ENCODE results near the gene TMEM86A.
A peak's percentile ranks its signal among the peaks of the same experiment; 100 is the strongest.

The TMEM86A gene

GRCh38 chr11:18727479-18728236, 29.1 kb downstream of the TMEM86A start:
- DNase-seq = peak; percentile 13 to 34

- DNase-seq = no peak
Observed at GRCh38 chr11:18728658-18729057, 30.1 kb downstream of the TMEM86A start.

GRCh38 chr11:18729426-18729825, 30.8 kb downstream of the TMEM86A start:
- no peak for DNase-seq

- DNase-seq = no peak
Observed at GRCh38 chr11:18730020-18730419, 31.4 kb downstream of the TMEM86A start.

- DNase-seq = no peak
Observed at GRCh38 chr11:18731441-18731840, 32.9 kb downstream of the TMEM86A start.

- DNase-seq = peak in 1 of 2 experiments; percentile 33
Observed at GRCh38 chr11:18731949-18732821, 33.6 kb downstream of the TMEM86A start.

- DNase-seq = no peak
Observed at GRCh38 chr11:18733202-18733601, 34.6 kb downstream of the TMEM86A start.

GRCh38 chr11:18736590-18737148, 38.1 kb downstream of the TMEM86A start:
- DNase-seq = no peak

- no peak for DNase-seq
Observed at GRCh38 chr11:18737642-18738041, 39.1 kb downstream of the TMEM86A start.

GRCh38 chr11:18739685-18740084, 41.1 kb downstream of the TMEM86A start:
- DNase-seq = no peak

- no peak for DNase-seq
Observed at GRCh38 chr11:18741783-18742182, 43.2 kb downstream of the TMEM86A start.

- DNase-seq = no peak
Observed at GRCh38 chr11:18743365-18743764, 44.8 kb downstream of the TMEM86A start.

- DNase-seq = no peak
Observed at GRCh38 chr11:18743900-18744514, 45.4 kb downstream of the TMEM86A start.

GRCh38 chr11:18745251-18745650, 46.7 kb downstream of the TMEM86A start:
- DNase-seq = no peak

- no peak for DNase-seq
Observed at GRCh38 chr11:18748766-18749365, 50.3 kb downstream of the TMEM86A start.

- no peak for DNase-seq
Observed at GRCh38 chr11:18749681-18750319, 51.2 kb downstream of the TMEM86A start.

- DNase-seq = no peak
Observed at GRCh38 chr11:18750944-18751343, 52.4 kb downstream of the TMEM86A start.

- DNase-seq = no peak
Observed at GRCh38 chr11:18752502-18752901, 53.9 kb downstream of the TMEM86A start.

- DNase-seq = no peak
Observed at GRCh38 chr11:18754308-18754707, 55.7 kb downstream of the TMEM86A start.

Measured in NCI-H524 (cell line).